ENCODE results near the gene SLC33A1. TPM values are rescaled to one million over a fixed set of nuclear protein-coding genes. Genes with fewer than 3 reads are reported as not detected.

Gene SLC33A1
- total RNA-seq, 2 experiments from 2014 or later: 24.1 to 24.4 TPM

Other genes starting within 250 kb of the SLC33A1 start
- under 1 TPM; 0.26 to 0.58 TPM for gene PLCH1, start 109.4 kb downstream of the SLC33A1 start, total RNA-seq
- 1 to 10 TPM; 1.1 to 1.3 TPM for gene C3orf33, start 48.1 kb downstream of the SLC33A1 start, total RNA-seq
- gene GMPS, start 16.2 kb upstream of the SLC33A1 start, total RNA-seq: 100 to 1,000 TPM in 1 of 2 experiments, 10 to 100 TPM in 1; 96.9 to 104 TPM